Gastroesophageal sphincter (tissue), 4 donors: ENCODE results near the gene PLEKHA3. TPM values are rescaled to one million over a fixed set of nuclear protein-coding genes. Genes with fewer than 3 reads are reported as not detected.

Experiments
- ATAC-seq: fragments of 150-250 bp; one replicate; pipeline ENCODE4 v1.9.1; 2016; ENCODE audit warnings: mild to moderate bottlenecking, moderate library complexity
- H3K27ac ChIP-seq, 4 donors: fragments of 200-600 bp; sonication (generic) in 3 of 4; 1 replicate in 3 of 4; 2 replicates in 1 of 4; pipeline ENCODE4 v1.5.1; 2016 to 2019
- H3K27me3 ChIP-seq: fragments of 200-600 bp; sonication (generic); one replicate; pipeline ENCODE4 v1.5.1; 2019
- H3K36me3 ChIP-seq, 2 donors: fragments of 200-600 bp; sonication (generic); one replicate each; pipeline ENCODE4 v1.5.1; 2019; ENCODE audit warnings: control low read depth in 1 of 2
- H3K4me1 ChIP-seq, 3 donors: fragments of 200-600 bp; sonication (generic); 1 replicate in 2 of 3; 2 replicates in 1 of 3; pipeline ENCODE4 v1.5.1; 2016 to 2019; ENCODE audit warnings: control low read depth in 2 of 3
- H3K4me3 ChIP-seq, 2 donors: fragments of 200-600 bp; sonication (generic); one replicate each; pipeline ENCODE4 v1.5.1; 2019; ENCODE audit warnings: mild to moderate bottlenecking in 1 of 2, moderate library complexity in 1 of 2
- H3K9me3 ChIP-seq, 3 donors: fragments of 200-600 bp; sonication (generic); one replicate each; pipeline ENCODE4 v1.5.1; 2017 to 2019; ENCODE audit warnings: control low read depth in 2 of 3
- CTCF ChIP-seq, 4 experiments: fragments of 200-600 bp in 2 of 4; fragments of 450-650 bp in 2 of 4; sonication (generic) in 1 of 4; IDR thresholded peaks; one replicate each; pipeline ENCODE4 v1.5.1; 2017 to 2019; ENCODE audit warnings: antibody characterized with exemption in 4 of 4, mild to moderate bottlenecking in 2 of 4, moderate library complexity in 2 of 4
- EP300 ChIP-seq: sonication (generic); formaldehyde crosslinking; IDR thresholded peaks from one replicate; pipeline ENCODE4 v1.6.1; 2017; ENCODE audit warnings: antibody characterized with exemption, mild to moderate bottlenecking
- POLR2A ChIP-seq, 2 donors: fragments of 450-650 bp; IDR thresholded peaks; one replicate each; pipeline ENCODE4 v1.6.1; 2017; ENCODE audit warnings: antibody characterized with exemption in 2 of 2, mild to moderate bottlenecking in 2 of 2, moderate library complexity in 1 of 2
- POLR2AphosphoS5 ChIP-seq: sonication (generic); formaldehyde crosslinking; IDR thresholded peaks from one replicate; pipeline ENCODE4 v1.6.1; 2017; ENCODE audit warnings: antibody characterized with exemption
- WGBS, 2 donors: methylation state at CpG; one replicate each; pipeline ENCODE4 v1.1.5; 2018; ENCODE audit warnings: low coverage in 1 of 2; 5-methylcytosine and 5-hydroxymethylcytosine counted together
- total RNA-seq, 4 donors: library from RNA; depleted of rRNA; stranded (reverse); fragments of >200 nt; gene quantifications; one replicate each; pipeline ENCODE4 v1.1.0, GENCODE V29; 2016

The PLEKHA3 gene
- total RNA-seq, 4 donors from 2014 or later, result 21.4 to 35.6 (median 31.8) TPM

DNA sequence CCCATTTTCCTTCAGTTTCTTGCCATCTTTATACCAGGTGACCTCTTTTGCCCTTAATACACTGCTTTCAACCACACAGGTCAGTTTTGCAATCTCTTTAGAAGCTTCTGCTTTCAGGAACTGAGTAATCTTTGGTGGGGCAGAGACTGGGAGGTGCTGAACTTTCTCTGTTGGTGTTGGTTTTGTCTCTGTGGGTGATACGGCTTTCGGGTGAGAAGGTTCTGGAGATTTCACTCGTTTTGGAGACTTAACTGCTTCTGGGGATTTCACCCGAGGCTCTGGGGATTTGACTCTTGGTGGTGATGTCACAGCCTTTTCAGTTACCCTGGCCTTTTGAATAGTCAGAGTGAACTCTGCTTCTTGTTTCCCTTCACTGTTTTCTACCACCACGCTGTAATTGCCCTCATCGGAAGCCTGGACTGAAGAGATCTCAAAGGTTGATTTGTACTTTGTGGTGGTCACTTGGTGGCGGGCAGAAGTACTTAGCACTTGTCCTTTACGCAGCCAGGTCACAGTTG is 50.4 kb downstream of the PLEKHA3 start:
- peaks cover 0 to 47% of the 10 kb centered on the region in 2 donors for H3K36me3 ChIP-seq
- H3K9me3 ChIP-seq, result no peaks in the 10 kb centered on the region
- no peaks in the 10 kb centered on the region for H3K4me1 ChIP-seq
- no peak overlapping the region for H3K27ac ChIP-seq
- H3K27me3 ChIP-seq, result no peaks in the 10 kb centered on the region
- WGBS, 2 donors, result 62 to 77% methylated on average over 4 to 6 of the region's 8 CpGs
- no peak for TF ChIP-seq POLR2A (IDR thresholded peaks at IDR 0.05)
- no peak for TF ChIP-seq CTCF (IDR thresholded peaks at IDR 0.05)
- TF ChIP-seq EP300, result no peak
- no peak for TF ChIP-seq POLR2AphosphoS5
- ATAC-seq, result no peak
- H3K4me3 ChIP-seq, result no peak overlapping the region

DNA sequence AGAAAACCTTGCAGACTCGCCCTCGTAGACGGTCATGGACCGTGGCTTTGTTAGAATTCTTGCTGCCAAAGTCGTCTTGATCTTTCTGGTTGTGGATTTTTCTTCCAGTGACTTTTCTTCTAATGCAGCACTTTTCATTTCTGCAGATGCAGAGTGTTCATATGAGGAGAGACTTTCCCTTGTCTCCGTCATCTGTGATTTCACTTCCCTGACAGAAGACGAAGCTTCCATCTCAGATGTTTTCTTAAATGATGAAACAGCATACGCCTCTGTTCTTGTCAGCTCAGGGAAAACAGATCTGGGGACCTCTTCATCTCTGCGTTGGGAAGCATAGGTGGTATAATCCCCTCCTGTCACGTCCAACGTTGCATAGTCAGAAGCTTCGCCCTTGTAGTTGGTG is 50.9 kb downstream of the PLEKHA3 start:
- H3K36me3 ChIP-seq, result peaks cover 0 to 52% of the 10 kb centered on the region in 2 donors
- H3K4me1 ChIP-seq, result no peaks in the 10 kb centered on the region
- TF ChIP-seq POLR2A (IDR thresholded peaks at IDR 0.05), result no peak
- no peak for TF ChIP-seq EP300
- no peak for TF ChIP-seq POLR2AphosphoS5
- no peak for TF ChIP-seq CTCF (IDR thresholded peaks at IDR 0.05)
- WGBS, 2 donors, result 95 to 100% methylated on average over 4 to 7 of the region's 12 CpGs
- H3K27ac ChIP-seq, result no peak overlapping the region
- H3K4me3 ChIP-seq, result no peak overlapping the region
- no peak for ATAC-seq
- H3K27me3 ChIP-seq, result no peaks in the 10 kb centered on the region
- H3K9me3 ChIP-seq, result no peaks in the 10 kb centered on the region

DNA sequence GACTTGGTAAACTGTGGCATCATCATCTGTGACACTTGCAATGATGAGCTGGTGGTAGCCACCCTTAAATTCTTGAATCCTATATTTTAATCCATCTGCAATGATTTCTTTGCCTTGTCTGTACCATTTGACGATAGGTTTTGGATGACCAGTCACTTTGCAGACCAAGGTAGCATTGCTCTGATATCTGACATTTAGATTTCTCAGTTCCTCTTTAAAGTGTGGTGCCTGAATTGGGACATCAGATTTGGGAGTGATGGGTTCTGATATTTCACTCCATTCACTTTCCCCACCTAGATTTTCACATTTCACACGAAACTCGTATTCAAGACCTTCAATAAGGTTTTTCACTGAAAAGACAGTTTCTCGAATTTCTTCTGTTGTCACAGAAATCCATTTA is 55.8 kb downstream of the PLEKHA3 start:
- TF ChIP-seq EP300 (no peak), POLR2AphosphoS5 (no peak), POLR2A (IDR thresholded peaks at IDR 0.05) (no peak), CTCF (IDR thresholded peaks at IDR 0.05) (no peak)

GRCh38 chr2:178542161-178542560 is 61.9 kb downstream of the PLEKHA3 start:
- Histone ChIP-seq H3K27ac (no peak overlapping the region), H3K4me3 (no peak overlapping the region), H3K9me3 (no peaks in the 10 kb centered on the region), H3K36me3 (peaks cover 0 to 94% of the 10 kb centered on the region in 2 donors), H3K4me1 (no peaks in the 10 kb centered on the region), H3K27me3 (no peaks in the 10 kb centered on the region)
- ATAC-seq, result no peak
- TF ChIP-seq POLR2A (IDR thresholded peaks at IDR 0.05), result no peak
- TF ChIP-seq CTCF (IDR thresholded peaks at IDR 0.05), result no peak
- no peak for TF ChIP-seq EP300
- TF ChIP-seq POLR2AphosphoS5, result no peak
- 91 to 98% methylated on average over 9 to 12 of the region's 12 CpGs for whole genome bisulfite sequencing, 2 donors

More for the DNA sequence above, 55.8 kb downstream of the PLEKHA3 start:
- Histone ChIP-seq H3K4me1 (no peaks in the 10 kb centered on the region), H3K36me3 (peaks cover 0 to 99% of the 10 kb centered on the region in 2 donors), H3K9me3 (no peaks in the 10 kb centered on the region), H3K27me3 (no peaks in the 10 kb centered on the region), H3K4me3 (no peak overlapping the region), H3K27ac (no peak overlapping the region)
- 92 to 93% methylated on average over 4 of the region's 4 CpGs for WGBS, 2 donors
- ATAC-seq, result no peak

GRCh38 chr2:178542569-178542968 is 62.3 kb downstream of the PLEKHA3 start:
- Histone ChIP-seq H3K27me3 (no peaks in the 10 kb centered on the region), H3K4me1 (no peaks in the 10 kb centered on the region), H3K27ac (no peak overlapping the region), H3K36me3 (peaks cover 0 to 90% of the 10 kb centered on the region in 2 donors), H3K9me3 (no peaks in the 10 kb centered on the region), H3K4me3 (no peak overlapping the region)
- WGBS, 2 donors, result 94 to 96% methylated on average over 5 of the region's 5 CpGs
- TF ChIP-seq POLR2AphosphoS5 (no peak), POLR2A (IDR thresholded peaks at IDR 0.05) (no peak), CTCF (IDR thresholded peaks at IDR 0.05) (no peak), EP300 (no peak)
- ATAC-seq, result no peak
